HG02943 (cell line): ENCODE results near the gene OTUD3.
"Not testable (repeated sequence)": the region's sequence is repeated elsewhere in the genome, so short reads cannot be mapped to it uniquely, and the experiment has no call there.

Experiments used
- ATAC-seq: cut with Tn5 transposase; IDR thresholded peaks from one replicate; pipeline ENCODE4 v1.9.1; 2021; ENCODE audit warnings: mild to moderate bottlenecking, low read depth, moderate library complexity; ENCODE audit not compliant: unreplicated experiment

The OTUD3 gene, protein sequence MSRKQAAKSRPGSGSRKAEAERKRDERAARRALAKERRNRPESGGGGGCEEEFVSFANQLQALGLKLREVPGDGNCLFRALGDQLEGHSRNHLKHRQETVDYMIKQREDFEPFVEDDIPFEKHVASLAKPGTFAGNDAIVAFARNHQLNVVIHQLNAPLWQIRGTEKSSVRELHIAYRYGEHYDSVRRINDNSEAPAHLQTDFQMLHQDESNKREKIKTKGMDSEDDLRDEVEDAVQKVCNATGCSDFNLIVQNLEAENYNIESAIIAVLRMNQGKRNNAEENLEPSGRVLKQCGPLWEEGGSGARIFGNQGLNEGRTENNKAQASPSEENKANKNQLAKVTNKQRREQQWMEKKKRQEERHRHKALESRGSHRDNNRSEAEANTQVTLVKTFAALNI

DNA sequence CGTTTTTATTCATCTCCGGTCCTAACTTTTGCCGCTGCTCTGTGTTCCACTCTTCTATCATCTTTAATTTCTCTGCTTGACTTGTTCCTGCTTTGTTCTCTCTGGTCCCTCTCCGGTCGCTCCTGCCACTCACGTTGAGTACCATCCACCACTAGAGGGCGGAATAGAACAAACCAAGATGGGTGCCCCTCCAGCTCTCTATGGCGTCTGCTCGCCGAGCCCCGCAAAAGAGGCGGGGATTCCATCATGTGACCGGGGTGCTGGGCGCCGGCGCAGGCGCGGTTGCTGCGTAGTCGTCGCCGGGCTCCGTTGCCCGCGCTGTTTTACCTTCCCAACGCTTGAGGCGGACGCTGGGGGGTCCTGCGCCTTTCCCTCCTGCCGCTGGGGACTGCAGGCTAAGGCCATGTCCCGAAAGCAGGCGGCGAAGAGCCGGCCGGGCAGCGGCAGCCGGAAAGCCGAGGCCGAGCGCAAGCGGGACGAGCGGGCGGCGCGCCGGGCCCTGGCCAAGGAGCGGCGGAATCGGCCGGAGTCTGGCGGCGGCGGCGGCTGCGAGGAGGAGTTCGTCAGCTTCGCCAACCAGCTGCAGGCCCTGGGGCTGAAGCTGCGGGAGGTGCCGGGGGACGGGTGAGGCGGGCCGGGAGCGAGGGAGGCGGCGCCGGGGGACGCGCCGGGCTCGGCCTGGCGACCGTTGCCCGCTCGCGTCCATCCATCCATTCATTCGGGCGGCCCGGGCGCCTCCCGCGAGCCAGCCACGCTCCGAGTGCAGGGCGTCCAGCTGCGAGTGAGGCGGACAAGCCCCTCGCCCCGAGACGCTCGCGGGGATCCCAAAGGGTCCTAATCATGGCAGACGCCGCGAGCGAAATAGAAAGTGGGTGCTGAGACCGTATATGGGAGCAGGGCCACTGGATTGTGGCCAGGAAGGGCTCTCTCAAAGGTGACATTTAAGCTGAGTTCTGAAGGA, at the start of gene OTUD3:
Gene OTUD3, plus strand, starts transcription at position 285 of the 961 bp plus-strand sequence. Its CDS starts 119 bp downstream, at position 404.
- ATAC-seq, result peak; percentile 88

DNA sequence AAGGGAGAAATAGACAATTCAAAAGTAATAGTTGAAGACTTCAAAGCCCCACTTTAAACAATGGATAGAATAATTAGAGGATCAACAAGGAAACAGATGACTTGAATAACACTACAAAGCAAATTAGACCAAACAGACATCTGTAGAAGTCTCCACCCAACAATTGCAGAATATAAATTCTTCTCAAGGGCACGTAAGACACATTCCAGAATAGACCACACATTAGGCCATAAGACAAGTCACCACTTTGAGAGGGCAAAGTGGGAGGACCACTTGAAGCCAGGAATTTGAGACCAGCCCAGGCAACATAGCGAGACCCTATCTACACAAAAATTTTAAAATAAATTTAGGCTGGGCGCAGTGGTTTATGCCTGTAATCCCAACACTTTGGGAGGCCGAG, 46.6 kb upstream of the OTUD3 start:
- no peak for ATAC-seq

DNA sequence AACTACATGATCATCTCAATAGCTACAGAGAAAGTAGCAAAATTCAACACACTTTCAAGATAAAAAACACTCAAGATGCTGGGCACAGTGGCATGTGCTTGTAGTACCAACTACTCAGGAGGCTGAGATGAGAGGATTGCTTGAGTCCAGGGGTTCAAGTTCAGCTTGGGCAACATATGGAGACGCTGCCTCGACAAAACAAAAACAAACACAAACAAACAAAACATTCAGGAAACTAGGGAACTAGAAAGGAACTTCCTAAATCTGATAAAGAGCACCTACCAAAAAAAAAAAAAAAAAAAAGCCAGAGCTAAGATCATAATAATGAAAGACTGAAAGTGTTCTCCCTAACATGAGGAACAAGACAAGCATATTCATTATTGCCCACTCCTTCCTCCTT, 44.3 kb upstream of the OTUD3 start:
- ATAC-seq, result no peak

DNA sequence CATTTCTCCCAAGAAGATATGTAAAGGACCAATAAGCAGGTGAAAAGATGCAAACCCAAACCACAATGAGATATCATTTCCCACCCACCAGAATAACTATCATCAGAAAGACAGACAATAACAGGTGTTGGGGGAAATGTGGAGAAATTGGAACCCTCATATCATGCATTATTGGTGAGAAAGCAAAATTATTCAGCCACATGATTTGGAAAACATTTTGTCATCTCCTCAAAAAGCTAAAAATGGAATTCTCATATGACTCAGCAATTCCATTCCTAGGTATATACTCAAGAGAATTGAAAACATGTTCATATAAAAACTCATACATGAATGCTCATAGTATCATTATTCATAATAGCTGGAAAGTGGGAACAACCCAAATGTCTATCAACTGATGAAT, 42.0 kb upstream of the OTUD3 start:
- no peak for ATAC-seq

DNA sequence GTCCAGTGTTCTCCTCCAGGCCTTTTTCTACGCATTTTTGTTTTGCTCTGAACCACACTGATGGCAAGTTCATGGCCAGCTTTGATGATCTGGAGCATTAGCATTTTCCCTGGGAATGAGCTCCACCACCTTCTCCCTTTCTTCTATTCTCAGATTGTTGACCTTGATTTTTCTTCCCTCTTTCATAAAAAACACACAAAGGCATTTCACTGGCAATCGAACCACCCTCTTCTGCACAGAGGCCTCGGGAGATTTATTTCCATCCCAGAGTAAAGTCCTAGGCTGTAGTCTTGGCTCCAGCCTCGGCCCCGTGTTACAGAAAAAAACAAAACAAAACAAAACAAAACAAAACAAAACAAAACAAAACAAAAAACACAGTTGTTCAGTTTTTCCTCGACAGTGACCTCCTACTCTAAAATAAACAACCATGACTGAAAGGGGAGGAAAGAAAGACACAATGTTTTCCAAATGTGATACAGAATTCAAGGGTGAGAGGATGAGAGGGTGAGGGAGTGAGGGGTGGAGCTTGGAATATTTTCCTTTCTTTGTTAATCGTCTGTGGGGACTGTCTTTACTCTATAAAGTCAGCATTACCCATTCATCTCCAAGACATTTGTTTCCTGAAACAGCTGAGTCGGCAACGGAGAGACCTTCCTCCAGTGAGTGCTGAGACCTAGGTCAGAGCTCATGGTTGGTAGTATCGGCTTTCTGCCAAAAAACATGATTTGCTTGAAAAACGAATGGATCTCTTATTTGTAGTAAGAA, 37.3 kb upstream of the OTUD3 start:
- ATAC-seq, result no peak

DNA sequence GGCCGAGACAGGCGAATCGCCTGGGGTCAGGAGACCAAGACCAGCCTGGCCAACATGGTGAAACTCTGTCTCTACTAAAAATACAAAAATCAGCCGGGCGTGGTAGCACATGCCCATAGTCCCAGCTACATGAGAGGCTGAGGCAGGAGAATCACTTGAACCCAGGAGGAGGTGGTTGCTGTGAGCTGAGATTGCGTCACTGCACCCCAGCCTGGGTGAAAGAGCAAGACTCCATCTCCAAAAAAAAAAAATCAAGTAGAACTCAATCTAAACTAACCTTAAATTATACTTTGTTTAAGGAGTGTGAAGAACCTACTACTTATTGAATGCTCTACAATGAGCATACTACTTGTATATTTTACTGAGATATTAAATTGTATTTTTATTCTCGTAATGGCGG, 36.6 kb upstream of the OTUD3 start:
- ATAC-seq, result no peak

DNA sequence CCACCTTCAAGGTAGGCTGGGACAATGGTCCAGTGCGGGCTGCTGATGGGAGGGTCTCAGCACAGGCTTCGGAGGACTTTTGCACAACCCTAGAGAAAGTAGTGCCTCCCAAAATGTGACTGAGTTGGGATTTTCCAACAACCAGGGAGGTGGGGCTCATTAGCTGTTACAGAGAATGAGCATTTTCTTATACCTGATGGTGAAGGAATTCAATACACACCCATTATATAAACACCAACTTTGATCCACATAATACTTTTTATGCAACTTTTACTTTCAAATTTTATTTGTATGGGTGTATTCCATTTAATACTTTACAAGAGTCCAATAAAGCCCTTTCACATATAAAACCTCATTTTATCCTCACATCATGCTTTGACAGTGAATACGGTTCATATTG, 35.9 kb upstream of the OTUD3 start:
- no peak for ATAC-seq

DNA sequence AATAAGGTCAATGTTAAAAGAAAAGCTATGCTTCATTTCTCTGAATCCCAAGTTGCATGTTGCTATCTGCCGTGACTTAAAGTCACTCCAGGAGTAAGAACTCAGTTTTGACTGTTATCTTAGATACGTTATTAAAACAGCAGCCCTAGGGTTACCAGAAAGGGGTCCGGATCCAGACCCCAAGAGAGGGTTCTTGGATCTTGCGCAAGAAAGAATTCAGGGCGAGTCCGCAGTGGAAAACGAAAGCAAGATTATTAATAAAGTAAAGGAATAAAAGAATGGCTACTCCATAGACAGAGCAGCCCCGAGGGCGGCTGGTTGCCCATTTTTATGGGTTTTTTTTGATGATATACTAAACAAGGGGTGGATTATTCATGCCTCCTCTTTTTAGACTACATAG, 34.9 kb upstream of the OTUD3 start:
- ATAC-seq, result not testable (repeated sequence)

DNA sequence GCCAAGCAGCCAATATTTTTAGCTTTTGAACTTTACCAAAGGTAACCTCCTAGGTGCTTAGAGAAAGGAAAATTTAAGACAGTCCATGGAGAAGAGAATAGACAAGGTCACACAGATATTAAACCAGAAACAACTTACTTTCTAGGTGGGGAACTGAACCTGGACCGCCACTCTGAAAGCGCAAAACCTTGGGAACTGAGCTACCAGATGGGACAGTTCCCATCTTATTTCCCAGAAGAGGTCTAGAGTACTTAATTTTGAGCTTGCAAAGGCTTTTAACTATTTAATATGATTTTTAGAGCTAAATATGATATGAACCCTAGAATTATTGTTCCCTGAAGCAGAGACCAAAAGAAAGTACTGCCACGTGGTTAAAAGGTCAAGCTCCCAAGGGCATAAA, 32.9 kb upstream of the OTUD3 start:
- ATAC-seq, result not testable (repeated sequence)

DNA sequence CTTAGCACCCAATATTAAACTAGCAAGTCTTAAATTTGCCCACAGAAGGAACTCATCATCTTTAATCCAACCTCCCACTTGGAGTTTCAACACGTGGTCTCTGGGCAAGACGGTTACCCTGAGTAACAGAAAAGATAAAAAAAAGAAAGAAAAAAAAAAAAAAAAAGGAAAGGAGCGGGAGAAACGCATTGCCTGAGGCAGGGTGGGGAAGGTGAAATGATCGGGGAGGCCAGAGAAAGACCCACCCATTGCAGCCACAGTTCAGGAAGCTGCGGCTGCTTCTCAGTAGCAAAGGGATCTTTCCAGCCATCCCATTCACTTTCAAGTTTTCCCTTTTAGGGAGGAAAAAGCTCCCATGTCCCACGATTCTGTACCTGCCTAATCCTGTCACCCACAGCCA, 32.0 kb upstream of the OTUD3 start:
- no peak for ATAC-seq

DNA sequence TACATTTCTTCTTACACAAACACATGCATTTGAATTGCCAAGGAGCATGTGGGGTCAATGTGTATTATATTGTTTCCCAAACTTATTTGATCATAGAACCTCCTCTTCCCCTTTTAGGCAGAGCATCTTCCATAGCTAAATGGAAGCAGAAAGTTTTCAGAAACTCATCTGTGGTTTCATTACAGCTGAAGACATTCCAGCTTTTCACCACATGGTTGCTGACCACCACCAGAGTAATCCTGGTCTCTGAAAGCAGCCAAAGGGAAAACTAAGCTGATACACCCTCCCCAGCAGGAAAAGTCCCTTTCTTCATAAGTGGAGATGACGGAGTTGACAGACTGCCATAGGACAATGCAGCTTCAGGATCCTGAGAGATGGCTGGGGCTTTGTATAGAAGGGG, 30.2 kb upstream of the OTUD3 start:
- ATAC-seq, result no peak

DNA sequence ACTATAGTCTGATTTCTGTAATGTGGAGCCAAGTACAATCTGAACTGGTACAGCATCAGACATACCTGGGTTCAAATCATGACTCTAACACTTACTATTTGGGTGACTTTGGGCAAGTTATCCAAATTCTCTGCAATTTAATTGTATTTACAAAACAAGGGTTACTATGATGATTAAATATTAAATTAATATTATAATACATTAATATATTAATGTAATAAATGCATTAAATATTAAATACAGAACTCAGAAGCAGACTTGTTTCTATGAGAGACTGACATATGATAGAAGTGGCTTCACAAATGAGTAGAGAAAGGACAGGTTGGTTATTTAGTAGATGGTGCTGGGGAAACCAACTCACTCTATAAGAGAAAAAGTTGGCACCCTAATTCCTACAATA, 27.3 kb upstream of the OTUD3 start:
- no peak for ATAC-seq

DNA sequence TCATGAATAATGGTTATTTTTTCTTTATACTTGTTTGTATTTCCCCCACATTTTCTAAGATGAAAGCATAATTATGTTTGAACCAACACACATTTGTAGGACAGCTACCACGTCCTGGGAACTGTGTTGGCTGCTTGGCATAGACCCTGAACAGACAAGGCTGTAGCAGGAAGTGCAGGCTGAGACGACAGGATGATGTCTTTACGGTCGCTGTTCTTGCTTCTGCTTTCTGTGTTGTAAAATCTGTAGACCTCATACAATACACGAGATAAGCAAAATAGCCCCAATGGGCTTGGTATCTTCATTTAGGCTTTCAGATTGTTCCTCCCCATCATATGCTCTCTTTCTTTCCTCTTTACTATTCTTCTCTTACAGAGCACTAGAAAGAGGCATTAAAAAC, 23.3 kb upstream of the OTUD3 start:
- no peak for ATAC-seq

DNA sequence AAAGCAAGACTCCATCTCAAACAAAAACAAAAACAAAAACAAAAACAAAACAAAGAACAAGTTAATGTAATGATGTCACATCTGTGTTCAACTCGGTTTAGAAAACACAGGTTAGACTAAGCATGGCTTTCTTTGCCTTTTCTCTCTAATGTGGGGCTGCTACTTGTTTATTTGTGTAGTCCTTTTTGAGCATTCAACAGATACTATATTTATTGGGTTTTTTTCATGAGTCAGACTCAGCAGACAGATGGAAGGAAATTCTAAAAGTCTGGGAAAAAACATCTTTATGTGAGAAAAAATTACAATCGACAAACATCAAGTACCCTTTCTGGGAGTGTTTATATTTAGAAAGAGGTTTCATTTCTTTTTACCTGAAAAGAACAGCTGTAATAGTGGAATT, 22.3 kb upstream of the OTUD3 start:
- no peak for ATAC-seq

DNA sequence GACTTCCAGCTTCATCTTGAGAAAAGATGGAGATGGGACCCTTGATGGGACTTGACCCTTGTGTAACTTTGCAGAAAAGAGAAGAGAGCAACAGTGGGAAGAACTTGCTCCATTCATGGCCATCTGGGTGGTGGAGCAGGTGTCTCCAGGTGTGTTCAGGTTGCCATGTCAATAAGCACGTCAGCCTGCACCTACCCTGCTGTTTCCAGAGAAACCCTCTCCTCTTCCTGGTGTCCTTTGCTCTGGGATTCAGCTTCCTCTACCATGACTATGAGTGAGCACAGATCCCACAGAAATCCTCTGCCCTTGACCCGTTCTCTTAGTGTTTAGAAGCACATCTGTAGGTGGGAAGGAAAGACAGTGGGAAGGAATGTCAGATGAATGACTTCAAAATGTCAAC, 21.8 kb upstream of the OTUD3 start:
- ATAC-seq, result no peak

DNA sequence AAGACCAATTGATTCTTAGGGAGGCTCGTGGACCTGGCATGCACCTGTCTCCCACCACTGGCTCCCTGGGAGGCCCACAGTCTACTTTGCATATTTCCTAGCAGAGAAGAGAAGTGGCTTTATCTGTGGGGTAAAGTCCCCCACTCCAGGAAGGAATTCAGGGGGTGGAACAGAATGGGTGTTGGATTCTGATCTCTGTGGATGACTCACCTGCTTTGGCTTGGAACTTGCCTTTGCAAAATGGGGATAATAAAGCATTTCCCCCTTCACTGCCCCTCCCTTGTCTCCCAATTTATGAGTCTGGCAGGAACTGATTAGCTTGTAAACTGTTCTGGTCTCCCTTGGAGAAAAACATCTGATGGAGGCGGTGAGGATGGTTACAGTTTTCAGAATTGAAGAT, 21.2 kb upstream of the OTUD3 start:
- no peak for ATAC-seq

DNA sequence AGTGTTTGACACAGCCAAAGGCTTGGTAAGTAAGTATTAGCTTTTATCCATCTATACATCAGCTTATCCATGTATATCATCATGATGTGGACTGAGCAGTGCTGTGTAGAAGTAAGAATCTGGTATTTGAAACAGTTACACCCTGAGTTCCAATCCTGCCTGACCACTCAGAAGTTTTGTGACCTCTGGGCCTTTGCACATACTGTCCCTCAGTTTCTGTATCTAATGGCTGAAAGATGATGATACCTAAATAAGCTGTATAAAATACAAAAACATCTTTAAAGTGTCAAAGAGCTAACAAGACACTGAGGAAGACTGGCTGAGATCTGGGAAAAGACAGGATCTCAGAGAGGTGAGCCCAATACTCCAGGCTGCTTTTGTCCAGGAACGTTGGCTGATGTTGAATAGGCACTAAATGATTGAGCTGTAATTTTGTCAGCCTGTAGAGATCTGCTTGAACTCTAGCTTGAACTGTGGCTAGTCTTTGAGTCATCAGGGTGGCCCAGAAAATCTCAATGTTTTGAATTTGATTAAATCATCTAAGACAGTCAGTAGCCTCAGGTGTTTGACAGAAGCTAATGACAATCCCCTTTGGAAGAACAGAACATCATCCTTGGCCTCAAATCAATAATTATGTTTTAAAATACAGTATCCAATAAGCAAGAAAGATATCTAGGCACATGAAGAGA, 20.2 kb upstream of the OTUD3 start:
- ATAC-seq, result no peak

DNA sequence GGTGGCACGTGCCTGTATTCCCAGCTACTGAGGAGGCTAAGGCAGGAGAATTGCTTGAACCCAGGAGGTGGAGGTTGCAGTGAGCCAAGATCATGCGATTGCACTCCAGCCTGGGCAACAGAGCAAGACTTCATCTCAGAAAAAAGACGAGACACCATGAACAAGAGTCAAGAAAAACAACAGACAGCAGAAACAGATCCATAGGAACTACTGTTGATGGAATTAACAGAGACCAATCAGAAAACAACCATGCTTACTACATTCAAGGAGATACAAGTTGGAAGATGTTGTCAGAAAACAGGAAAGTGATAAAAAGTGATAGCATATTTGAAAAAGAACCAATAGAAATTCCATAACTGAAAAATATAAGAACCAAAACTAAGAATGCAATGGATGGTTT, 19.3 kb upstream of the OTUD3 start:
- ATAC-seq, result no peak

DNA sequence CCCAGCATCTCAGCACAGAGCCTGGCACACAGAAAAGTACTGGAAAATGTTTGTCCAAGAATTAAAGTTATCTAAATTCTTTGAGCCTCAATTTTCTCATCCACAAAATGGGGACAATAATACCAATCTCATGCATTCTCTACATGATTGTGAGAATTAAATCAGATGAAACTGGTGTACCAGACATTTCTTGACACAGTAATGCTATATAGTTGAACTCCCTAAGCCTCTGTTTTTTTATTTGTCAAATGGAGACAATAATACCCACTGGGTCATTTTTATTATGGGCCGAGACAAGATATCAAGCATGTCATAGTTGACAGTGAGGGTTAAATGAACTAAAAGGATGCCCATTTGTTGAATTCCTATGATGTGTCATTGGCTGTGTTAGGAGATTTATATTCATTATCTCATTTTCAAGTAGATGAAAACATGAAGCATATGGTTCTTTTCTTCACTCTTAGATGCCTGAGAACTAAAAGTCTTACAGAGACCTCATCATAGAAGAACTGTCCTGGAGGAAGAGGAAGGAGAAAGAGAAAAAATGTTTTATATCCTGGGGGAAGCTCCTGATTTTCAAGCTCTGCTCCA, 17.5 kb upstream of the OTUD3 start:
- ATAC-seq, result no peak

DNA sequence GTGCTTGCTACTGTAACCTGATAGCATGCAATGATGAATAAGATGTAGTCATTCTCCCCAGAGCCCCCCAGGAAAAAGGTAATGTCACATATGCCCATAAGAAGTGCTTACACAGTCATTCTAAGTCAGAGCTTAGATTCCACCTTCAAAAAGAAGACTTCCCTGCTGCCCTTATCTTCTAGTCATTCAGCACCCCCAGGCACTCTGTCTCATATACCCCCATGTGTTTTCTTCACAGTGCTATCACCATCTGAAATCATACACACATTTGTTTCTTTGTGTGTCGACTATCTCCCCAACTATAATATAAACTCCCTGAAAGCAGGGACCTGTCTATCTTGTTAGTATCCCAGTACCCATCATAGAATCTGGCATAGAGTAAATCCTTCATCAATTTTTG, 16.2 kb upstream of the OTUD3 start:
- no peak for ATAC-seq
